Skeletal muscle tissue (tissue), 4 donors: ENCODE data around the gene ZSCAN20. TPM values are rescaled to one million over a fixed set of nuclear protein-coding genes. Genes with fewer than 3 reads are reported as not detected.

Experiments used
- H3K27ac ChIP-seq: one replicate; pipeline ENCODE4 v1.7.0; 2013; ENCODE audit warnings: mild to moderate bottlenecking, low read depth, low read length, inconsistent platforms
- H3K27me3 ChIP-seq, 3 donors: one replicate each; pipeline ENCODE4 v1.7.0; 2013; ENCODE audit warnings: low read length in 3 of 3; ENCODE audit not compliant: control insufficient read depth in 3 of 3, insufficient read depth in 3 of 3
- H3K36me3 ChIP-seq, 3 donors: one replicate each; pipeline ENCODE4 v1.7.0; 2013; ENCODE audit warnings: low read length in 3 of 3; ENCODE audit not compliant: control insufficient read depth in 3 of 3, insufficient read depth in 3 of 3
- H3K4me1 ChIP-seq, 3 donors: one replicate each; pipeline ENCODE4 v1.7.0; 2013; ENCODE audit warnings: low read length in 3 of 3, mild to moderate bottlenecking in 3 of 3; ENCODE audit not compliant: control insufficient read depth in 3 of 3, insufficient read depth in 3 of 3
- H3K4me3 ChIP-seq, 3 donors: one replicate each; pipeline ENCODE4 v1.7.0; 2013; ENCODE audit warnings: low read length in 3 of 3
- H3K9ac ChIP-seq, 3 donors: one replicate each; pipeline ENCODE4 v1.7.0; 2013; ENCODE audit warnings: low read length in 3 of 3, mild to moderate bottlenecking in 3 of 3, moderate library complexity in 2 of 3, low read depth in 1 of 3
- H3K9me3 ChIP-seq, 3 donors: one replicate each; pipeline ENCODE4 v1.7.0; 2013; ENCODE audit warnings: low read length in 3 of 3; ENCODE audit not compliant: control insufficient read depth in 3 of 3
- total RNA-seq: library from RNA; depleted of rRNA; stranded (reverse); fragments of >200 nt; gene quantifications from one replicate; pipeline ENCODE4 v1.2.3, GENCODE V29; 2014
- donor health status: Osteomylitis.

Gene ZSCAN20
- total RNA-seq, 1 donor from 2014 or later: 6.8 TPM

- Histone ChIP-seq H3K9ac (no peak overlapping the region), H3K27me3 (no peaks in the 10 kb centered on the region), H3K4me3 (no peak overlapping the region), H3K4me1 (peaks cover 27 to 41% (median 28%) of the 10 kb centered on the region in 3 donors), H3K27ac (peak overlapping the region; percentile 64), H3K36me3 (no peaks in the 10 kb centered on the region), H3K9me3 (no peaks in the 10 kb centered on the region)
Measured at GRCh38 chr1:33471416-33471815, 1.0 kb upstream of the ZSCAN20 start.

GRCh38 chr1:33473900-33474299 lies 1.5 kb downstream of the ZSCAN20 start:
- Histone ChIP-seq H3K4me1 (peaks cover 22 to 36% (median 28%) of the 10 kb centered on the region in 3 donors), H3K4me3 (no peak overlapping the region), H3K27ac (no peak overlapping the region), H3K9me3 (no peaks in the 10 kb centered on the region), H3K9ac (no peak overlapping the region), H3K36me3 (no peaks in the 10 kb centered on the region), H3K27me3 (no peaks in the 10 kb centered on the region)

GRCh38 chr1:33477451-33477850 lies 5.0 kb downstream of the ZSCAN20 start:
- H3K9ac ChIP-seq: no peak overlapping the region
- no peak overlapping the region for H3K27ac ChIP-seq
- H3K4me3 ChIP-seq: no peak overlapping the region
- H3K9me3 ChIP-seq: no peaks in the 10 kb centered on the region
- no peaks in the 10 kb centered on the region for H3K27me3 ChIP-seq
- peaks cover 5 to 17% (median 10%) of the 10 kb centered on the region in 3 donors for H3K36me3 ChIP-seq
- peaks cover 9 to 19% (median 18%) of the 10 kb centered on the region in 3 donors for H3K4me1 ChIP-seq

GRCh38 chr1:33482412-33482811 lies 10.0 kb downstream of the ZSCAN20 start:
- H3K27me3 ChIP-seq: no peaks in the 10 kb centered on the region
- no peak overlapping the region for H3K27ac ChIP-seq
- no peak overlapping the region for H3K4me3 ChIP-seq
- no peaks in the 10 kb centered on the region for H3K9me3 ChIP-seq
- H3K9ac ChIP-seq: no peak overlapping the region
- H3K36me3 ChIP-seq: peaks cover 5 to 28% (median 19%) of the 10 kb centered on the region in 3 donors
- no peaks in the 10 kb centered on the region for H3K4me1 ChIP-seq

GRCh38 chr1:33488624-33489023 lies 16.2 kb downstream of the ZSCAN20 start:
- peaks cover 46 to 57% (median 56%) of the 10 kb centered on the region in 3 donors for H3K36me3 ChIP-seq
- H3K4me3 ChIP-seq: no peak overlapping the region
- no peak overlapping the region for H3K9ac ChIP-seq
- H3K27ac ChIP-seq: no peak overlapping the region
- no peaks in the 10 kb centered on the region for H3K27me3 ChIP-seq
- no peaks in the 10 kb centered on the region for H3K4me1 ChIP-seq
- H3K9me3 ChIP-seq: peaks cover 5 to 8% (median 8%) of the 10 kb centered on the region in 3 donors

GRCh38 chr1:33494929-33495328 lies 22.5 kb downstream of the ZSCAN20 start:
- no peaks in the 10 kb centered on the region for H3K4me1 ChIP-seq
- peak overlapping the region in 1 of 3 donors; percentile 7 for H3K4me3 ChIP-seq
- H3K9ac ChIP-seq: no peak overlapping the region
- H3K27ac ChIP-seq: no peak overlapping the region
- H3K27me3 ChIP-seq: no peaks in the 10 kb centered on the region
- peaks cover 34 to 43% (median 37%) of the 10 kb centered on the region in 3 donors for H3K9me3 ChIP-seq
- peaks cover 51 to 55% (median 54%) of the 10 kb centered on the region in 3 donors for H3K36me3 ChIP-seq

- Histone ChIP-seq H3K4me1 (no peaks in the 10 kb centered on the region), H3K36me3 (peaks cover 29 to 33% (median 33%) of the 10 kb centered on the region in 3 donors), H3K9ac (no peak overlapping the region), H3K27ac (no peak overlapping the region), H3K27me3 (no peaks in the 10 kb centered on the region), H3K4me3 (no peak overlapping the region), H3K9me3 (peaks cover 33 to 40% (median 37%) of the 10 kb centered on the region in 3 donors)
Measured at GRCh38 chr1:33497410-33497809, 25.0 kb downstream of the ZSCAN20 start.

- Histone ChIP-seq H3K27ac (no peak overlapping the region), H3K9me3 (peaks cover 7 to 19% (median 10%) of the 10 kb centered on the region in 3 donors), H3K36me3 (peaks cover 3 to 5% (median 5%) of the 10 kb centered on the region in 3 donors), H3K27me3 (no peaks in the 10 kb centered on the region), H3K4me3 (no peak overlapping the region), H3K4me1 (no peaks in the 10 kb centered on the region), H3K9ac (no peak overlapping the region)
Measured at GRCh38 chr1:33500547-33500946, 28.1 kb downstream of the ZSCAN20 start.

- Histone ChIP-seq H3K9me3 (peaks cover 5 to 12% (median 7%) of the 10 kb centered on the region in 3 donors), H3K27ac (no peak overlapping the region), H3K4me3 (no peak overlapping the region), H3K9ac (no peak overlapping the region), H3K36me3 (peaks cover 0 to 3% (median 0%) of the 10 kb centered on the region in 3 donors), H3K4me1 (no peaks in the 10 kb centered on the region), H3K27me3 (no peaks in the 10 kb centered on the region)
Measured at GRCh38 chr1:33501309-33501708, 28.9 kb downstream of the ZSCAN20 start.

- H3K9ac ChIP-seq: no peak overlapping the region
- H3K4me1 ChIP-seq: no peaks in the 10 kb centered on the region
- no peak overlapping the region for H3K27ac ChIP-seq
- H3K4me3 ChIP-seq: no peak overlapping the region
- H3K36me3 ChIP-seq: peaks cover 0 to 3% (median 0%) of the 10 kb centered on the region in 3 donors
- H3K9me3 ChIP-seq: peaks cover 2 to 9% (median 7%) of the 10 kb centered on the region in 3 donors
- H3K27me3 ChIP-seq: no peaks in the 10 kb centered on the region
Measured at GRCh38 chr1:33501774-33502173, 29.3 kb downstream of the ZSCAN20 start.
